ENCODE results near the gene LHFPL3. TPM values are rescaled to one million over a fixed set of nuclear protein-coding genes. Genes with fewer than 3 reads are reported as not detected.

LHFPL3 gene
- total RNA-seq, 4 donors from 2014 or later = not detected

- intact Hi-C loops (cut with DNase I) = no loop called here
- H3K4me3 ChIP-seq = no peak overlapping the region
- H3K27ac ChIP-seq (replicated peaks in 1 of 4) = no peak overlapping the region
- no peaks in the 10 kb centered on the region for H3K36me3 ChIP-seq
- H3K4me1 ChIP-seq = peaks cover 0 to 15% (median 5%) of the 10 kb centered on the region in 4 donors
- 41% methylated on average over 5 of the region's 5 CpGs for WGBS
- TF ChIP-seq EP300 (IDR thresholded peaks at IDR 0.05) (no peak), POLR2AphosphoS5 (IDR thresholded peaks at IDR 0.05) (no peak), POLR2A (IDR thresholded peaks at IDR 0.05; ENCODE audit: low read depth) (no peak), CTCF (IDR thresholded peaks at IDR 0.05) (no peak)
- H3K27me3 ChIP-seq = peaks cover 0 to 4% (median 0%) of the 10 kb centered on the region in 4 donors
- peaks cover 0 to 8% (median 2%) of the 10 kb centered on the region in 4 donors for H3K9me3 ChIP-seq
- no peak for DNase-seq (ENCODE audit: extremely low spot score)
Measured at GRCh38 chr7:104861729-104862390, 533.5 kb downstream of the LHFPL3 start.

- DNase-seq (ENCODE audit: extremely low spot score) = no peak
- Histone ChIP-seq H3K4me3 (no peak overlapping the region), H3K9me3 (peaks cover 0 to 8% (median 2%) of the 10 kb centered on the region in 4 donors), H3K36me3 (no peaks in the 10 kb centered on the region), H3K4me1 (peaks cover 0 to 15% (median 5%) of the 10 kb centered on the region in 4 donors), H3K27ac (replicated peaks in 1 of 4) (no peak overlapping the region), H3K27me3 (peaks cover 0 to 4% (median 0%) of the 10 kb centered on the region in 4 donors)
- no peak for TF ChIP-seq POLR2A (IDR thresholded peaks at IDR 0.05; ENCODE audit: low read depth)
- TF ChIP-seq POLR2AphosphoS5 (IDR thresholded peaks at IDR 0.05) = no peak
- WGBS = 47% methylated on average over 7 of the region's 7 CpGs
- intact Hi-C loops (cut with DNase I) = no loop called here
Measured at GRCh38 chr7:104862719-104863118, 534.3 kb downstream of the LHFPL3 start.

- Histone ChIP-seq H3K4me1 (peaks cover 0 to 2% (median 0%) of the 10 kb centered on the region in 4 donors), H3K27me3 (no peaks in the 10 kb centered on the region), H3K36me3 (no peaks in the 10 kb centered on the region), H3K4me3 (no peak overlapping the region), H3K9me3 (no peaks in the 10 kb centered on the region), H3K27ac (replicated peaks in 1 of 4) (no peak overlapping the region)
- intact Hi-C loops (cut with DNase I) = no loop called here
- WGBS = 40% methylated on average over 10 of the region's 10 CpGs
- DNase-seq (ENCODE audit: extremely low spot score) = no peak
- TF ChIP-seq POLR2AphosphoS5 (IDR thresholded peaks at IDR 0.05) (no peak), EP300 (IDR thresholded peaks at IDR 0.05) (no peak), POLR2A (IDR thresholded peaks at IDR 0.05; ENCODE audit: low read depth) (no peak), CTCF (IDR thresholded peaks at IDR 0.05) (no peak)
Measured at GRCh38 chr7:104873401-104873800, 545.0 kb downstream of the LHFPL3 start.

GRCh38 chr7:104878577-104878976 is 550.2 kb downstream of the LHFPL3 start:
- no peaks in the 10 kb centered on the region for H3K9me3 ChIP-seq
- WGBS = 88% methylated on average over 3 of the region's 3 CpGs
- H3K4me3 ChIP-seq = no peak overlapping the region
- peaks cover 4 to 9% (median 7%) of the 10 kb centered on the region in 4 donors for H3K4me1 ChIP-seq
- no peaks in the 10 kb centered on the region for H3K27me3 ChIP-seq
- no peak for DNase-seq (ENCODE audit: extremely low spot score)
- no peak overlapping the region for H3K27ac ChIP-seq (replicated peaks in 1 of 4)
- no peaks in the 10 kb centered on the region for H3K36me3 ChIP-seq
- intact Hi-C loops (cut with DNase I) = no loop called here
- no peak for TF ChIP-seq CTCF (IDR thresholded peaks at IDR 0.05)
- no peak for TF ChIP-seq POLR2A (IDR thresholded peaks at IDR 0.05; ENCODE audit: low read depth)
- TF ChIP-seq EP300 (IDR thresholded peaks at IDR 0.05) = no peak
- TF ChIP-seq POLR2AphosphoS5 (IDR thresholded peaks at IDR 0.05) = no peak

GRCh38 chr7:104883248-104883717 is 554.9 kb downstream of the LHFPL3 start:
- Histone ChIP-seq H3K27ac (replicated peaks in 1 of 4) (peak overlapping the region; percentile 34 to 65 (median 62)), H3K27me3 (no peaks in the 10 kb centered on the region), H3K4me3 (peak overlapping the region in 1 of 4 donors; percentile 6), H3K4me1 (peaks cover 11 to 17% (median 13%) of the 10 kb centered on the region in 4 donors), H3K36me3 (no peaks in the 10 kb centered on the region), H3K9me3 (no peaks in the 10 kb centered on the region)
- no peak for DNase-seq (ENCODE audit: extremely low spot score)
- WGBS = 17% methylated on average over 6 of the region's 6 CpGs
- intact Hi-C loops (cut with DNase I) = loop anchor here (2.0 kb wide), 1 partner anchor 34 kb away; no protein-coding TSS in a partner anchor
- TF ChIP-seq POLR2A (IDR thresholded peaks at IDR 0.05; ENCODE audit: low read depth) = no peak
- TF ChIP-seq POLR2AphosphoS5 (IDR thresholded peaks at IDR 0.05) = no peak
- TF ChIP-seq CTCF (IDR thresholded peaks at IDR 0.05) = no peak
- TF ChIP-seq EP300 (IDR thresholded peaks at IDR 0.05) = no peak

Data from esophagus muscularis mucosa (tissue), 4 donors.